ENCODE data around the gene BOLA2B.

The BOLA2B gene

DNA sequence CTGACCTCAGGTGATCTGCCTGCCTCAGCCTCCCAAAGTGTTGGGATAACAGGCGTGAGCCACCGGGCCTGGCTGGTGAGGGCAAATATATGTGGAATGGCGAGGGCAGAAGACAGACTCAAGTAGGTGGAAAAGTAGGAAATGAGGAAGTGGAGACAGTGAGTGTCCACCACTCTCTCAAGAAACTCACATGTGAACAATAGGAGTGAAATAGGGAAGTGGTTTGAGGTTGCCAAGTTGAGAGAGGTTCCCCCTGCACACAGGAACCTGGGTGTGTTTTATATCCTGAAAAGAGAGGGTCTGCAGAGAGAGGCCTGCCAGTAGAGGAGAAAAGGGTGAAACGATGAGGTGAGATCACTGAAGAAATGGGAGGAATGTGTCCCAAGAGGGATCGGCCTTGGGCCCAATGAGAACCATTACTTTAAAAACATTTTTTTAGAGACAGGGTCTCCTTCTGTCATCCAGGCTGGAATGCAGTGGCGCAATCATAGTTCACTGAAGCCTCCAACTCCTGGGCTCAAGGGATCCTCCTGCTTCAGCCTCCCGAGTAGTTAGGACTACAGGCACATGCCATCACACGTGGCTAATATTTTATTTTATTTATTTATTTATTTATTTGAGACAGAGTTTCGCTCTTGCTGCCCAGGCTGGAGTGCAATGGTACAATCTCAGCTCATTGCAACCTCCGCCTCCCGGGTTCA, 27.1 kb downstream of the BOLA2B start:
- no peak for DNase-seq (ENCODE audit: low read depth)
- in situ Hi-C loops (cut with HindIII; ENCODE audit: low sequenced_read_pairs) = no loop called here
- TF ChIP-seq, protein P1, sequence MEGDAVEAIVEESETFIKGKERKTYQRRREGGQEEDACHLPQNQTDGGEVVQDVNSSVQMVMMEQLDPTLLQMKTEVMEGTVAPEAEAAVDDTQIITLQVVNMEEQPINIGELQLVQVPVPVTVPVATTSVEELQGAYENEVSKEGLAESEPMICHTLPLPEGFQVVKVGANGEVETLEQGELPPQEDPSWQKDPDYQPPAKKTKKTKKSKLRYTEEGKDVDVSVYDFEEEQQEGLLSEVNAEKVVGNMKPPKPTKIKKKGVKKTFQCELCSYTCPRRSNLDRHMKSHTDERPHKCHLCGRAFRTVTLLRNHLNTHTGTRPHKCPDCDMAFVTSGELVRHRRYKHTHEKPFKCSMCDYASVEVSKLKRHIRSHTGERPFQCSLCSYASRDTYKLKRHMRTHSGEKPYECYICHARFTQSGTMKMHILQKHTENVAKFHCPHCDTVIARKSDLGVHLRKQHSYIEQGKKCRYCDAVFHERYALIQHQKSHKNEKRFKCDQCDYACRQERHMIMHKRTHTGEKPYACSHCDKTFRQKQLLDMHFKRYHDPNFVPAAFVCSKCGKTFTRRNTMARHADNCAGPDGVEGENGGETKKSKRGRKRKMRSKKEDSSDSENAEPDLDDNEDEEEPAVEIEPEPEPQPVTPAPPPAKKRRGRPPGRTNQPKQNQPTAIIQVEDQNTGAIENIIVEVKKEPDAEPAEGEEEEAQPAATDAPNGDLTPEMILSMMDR (IDR thresholded peaks at IDR 0.05; ENCODE audit: low read depth, low read length, missing control alignments) = no peak
- H3K4me3 ChIP-seq (ENCODE audit: low read depth, low read length) = no peak overlapping the region

DNA sequence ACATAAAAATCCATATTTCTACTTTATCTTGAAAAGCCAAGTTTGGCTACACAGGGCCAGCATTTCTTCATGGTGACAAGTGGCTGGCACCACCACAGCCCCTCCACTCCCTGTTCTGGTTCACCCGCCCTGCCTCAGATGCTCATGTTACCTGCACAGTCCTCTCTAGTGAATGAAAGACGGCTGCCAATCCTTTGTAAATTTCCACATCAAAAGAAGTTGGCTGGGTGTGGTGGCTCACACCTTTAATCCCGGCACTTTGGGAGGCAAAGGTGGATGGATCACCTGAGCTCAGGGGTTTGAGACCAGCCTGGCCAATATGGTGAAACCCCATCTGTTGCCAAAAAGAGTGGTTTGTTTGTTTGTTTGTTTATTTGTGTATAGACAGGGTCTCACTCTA, 29.9 kb downstream of the BOLA2B start:
- H3K4me3 ChIP-seq (ENCODE audit: low read depth, low read length) = no peak overlapping the region
- TF ChIP-seq, protein P1 (IDR thresholded peaks at IDR 0.05; ENCODE audit: low read depth, low read length, missing control alignments) = no peak
- in situ Hi-C loops (cut with HindIII; ENCODE audit: low sequenced_read_pairs) = no loop called here
- no peak for DNase-seq (ENCODE audit: low read depth)

DNA sequence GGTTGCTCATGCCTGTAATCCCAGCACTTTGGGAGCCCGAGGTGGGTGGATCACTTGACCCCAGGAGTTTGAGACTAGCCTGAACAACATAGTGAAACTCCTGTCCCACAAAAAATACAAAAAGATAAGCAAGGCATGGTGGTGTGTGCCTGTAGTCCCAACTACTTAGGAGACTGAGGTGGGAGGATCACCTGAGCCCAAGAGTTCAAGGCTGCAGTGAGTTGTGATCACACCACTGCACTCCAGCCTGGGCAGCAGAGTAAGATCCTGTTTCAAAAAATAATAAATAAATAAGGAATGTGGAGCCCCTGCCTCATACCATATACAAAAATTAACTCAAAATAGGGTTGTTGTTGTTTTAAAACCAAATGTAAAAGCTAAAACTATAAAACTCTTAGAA, 36.3 kb downstream of the BOLA2B start:
- no peak overlapping the region for H3K4me3 ChIP-seq (ENCODE audit: low read depth, low read length)
- TF ChIP-seq, protein P1 (IDR thresholded peaks at IDR 0.05; ENCODE audit: low read depth, low read length, missing control alignments) = no peak
- no peak for DNase-seq (ENCODE audit: low read depth)
- in situ Hi-C loops (cut with HindIII; ENCODE audit: low sequenced_read_pairs) = no loop called here

DNA sequence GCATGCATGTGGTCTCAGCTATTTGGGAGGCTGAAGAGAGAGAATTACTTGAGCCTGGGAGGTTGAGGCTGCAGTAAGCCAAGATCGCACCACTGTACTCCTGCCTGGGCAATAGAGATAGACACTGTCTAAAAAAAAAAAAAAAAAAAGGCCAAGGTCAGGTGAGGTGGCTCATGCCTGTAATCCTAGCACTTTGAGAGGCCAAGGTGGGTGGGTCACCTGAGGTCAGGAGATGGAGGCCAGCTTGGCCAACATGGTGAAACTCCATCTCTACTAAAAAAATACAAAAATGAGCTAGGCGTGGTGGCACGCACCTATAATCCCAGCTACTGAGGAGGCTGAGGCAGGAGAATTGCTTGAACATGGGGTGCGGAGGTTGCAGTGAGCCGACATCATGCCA, 38.3 kb downstream of the BOLA2B start:
- H3K4me3 ChIP-seq (ENCODE audit: low read depth, low read length) = no peak overlapping the region
- TF ChIP-seq, protein P1 (IDR thresholded peaks at IDR 0.05; ENCODE audit: low read depth, low read length, missing control alignments) = no peak
- in situ Hi-C loops (cut with HindIII; ENCODE audit: low sequenced_read_pairs) = no loop called here
- no peak for DNase-seq (ENCODE audit: low read depth)

DNA sequence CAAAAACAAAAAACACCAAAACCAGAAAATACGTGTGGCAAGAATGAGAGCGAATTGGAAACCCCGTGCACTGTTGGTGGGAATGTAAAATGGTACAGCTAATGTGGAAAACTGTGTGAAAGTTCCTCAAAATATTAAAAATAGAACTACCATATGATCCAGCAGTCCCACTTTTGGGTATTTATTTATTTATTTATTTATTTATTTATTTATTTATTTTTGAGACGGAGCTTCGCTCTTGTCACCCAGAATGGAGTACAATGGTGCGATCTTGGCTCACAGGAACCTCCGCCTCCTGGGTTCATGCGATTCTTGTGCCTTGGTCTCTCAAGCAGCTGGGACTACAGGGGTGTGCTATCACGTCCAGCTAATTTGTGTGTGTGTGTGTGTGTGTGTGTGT, 40.9 kb downstream of the BOLA2B start:
- no peak for DNase-seq (ENCODE audit: low read depth)
- TF ChIP-seq, protein P1 (IDR thresholded peaks at IDR 0.05; ENCODE audit: low read depth, low read length, missing control alignments) = no peak
- no peak overlapping the region for H3K4me3 ChIP-seq (ENCODE audit: low read depth, low read length)
- in situ Hi-C loops (cut with HindIII; ENCODE audit: low sequenced_read_pairs) = no loop called here

DNA sequence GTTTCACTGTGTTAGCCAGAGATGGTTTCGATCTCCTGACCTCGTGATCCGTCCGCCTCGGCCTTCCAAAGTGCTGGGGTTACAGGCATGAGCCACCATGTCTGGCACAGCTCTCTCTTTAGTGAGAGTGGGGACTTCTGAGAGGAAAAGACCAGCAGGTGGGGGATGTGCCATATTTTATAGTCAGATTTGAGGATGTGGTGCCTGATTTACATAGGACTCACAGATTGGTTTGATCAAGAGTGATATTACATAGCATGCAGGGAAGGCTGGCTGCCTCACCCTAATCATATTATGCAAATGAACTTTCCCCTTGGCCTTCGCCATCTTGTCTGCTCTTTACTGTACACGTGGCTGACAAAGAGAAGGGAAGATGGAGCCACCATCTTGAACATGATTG, 42.4 kb downstream of the BOLA2B start:
- in situ Hi-C loops (cut with HindIII; ENCODE audit: low sequenced_read_pairs) = no loop called here
- TF ChIP-seq, protein P1 (IDR thresholded peaks at IDR 0.05; ENCODE audit: low read depth, low read length, missing control alignments) = no peak
- DNase-seq (ENCODE audit: low read depth) = no peak
- H3K4me3 ChIP-seq (ENCODE audit: low read depth, low read length) = no peak overlapping the region

Data from astrocyte of the cerebellum (primary cell).